Panc1 (cell line): ENCODE measurements around the gene AP4B1. TPM values are rescaled to one million over a fixed set of nuclear protein-coding genes. Genes with fewer than 3 reads are reported as not detected.

Source experiments
- ATAC-seq: fragments of 200-7000 bp; cut with Tn5 transposase; 2 replicates; pipeline ENCODE4 v1.9.1; 2020; ENCODE audit warnings: mild to moderate bottlenecking, moderate library complexity
- BruUV-seq: library from RNA; stranded (reverse); fragments of 400-500 nt; replicated peaks from 2 replicates; lab custom pipeline; 2021; lab: Mats Ljungman, UMichigan
- CTCF ChIA-PET: fragments of 300-600 bp; sonication (Branson Sonifier 250); formaldehyde crosslinking; loops from one replicate; lab custom pipeline; 2022; ENCODE audit warnings: antibody characterized with exemption; lab: Charles Lee
- POLR2A ChIA-PET: fragments of 300-600 bp; sonication (Branson Sonifier 250); formaldehyde crosslinking; loops from one replicate; lab custom pipeline; 2022; ENCODE audit warnings: antibody characterized with exemption; lab: Charles Lee
- DNase-seq: peaks from one replicate; pipeline ENCODE4 v3.0.0-alpha.2; 2010; ENCODE audit warnings: low read depth, low spot score
- H3K27ac ChIP-seq: 2 replicates; pipeline ENCODE4 v1.5.1; 2011; ENCODE audit warnings: mild to moderate bottlenecking, low read length, inconsistent platforms
- H3K27me3 ChIP-seq: fragments of 200-500 bp; sonication (Bioruptor generic); 2 replicates; pipeline ENCODE4 v1.6.0; 2014; ENCODE audit warnings: low read length, inconsistent platforms; ENCODE audit not compliant: control insufficient read depth, insufficient read depth
- H3K36me3 ChIP-seq: fragments of 200-500 bp; sonication (Bioruptor generic); 2 replicates; pipeline ENCODE4 v1.5.1; 2014; ENCODE audit warnings: inconsistent platforms, mild to moderate bottlenecking, low read length, moderate library complexity; ENCODE audit not compliant: control insufficient read depth, insufficient read depth
- H3K4me1 ChIP-seq: 2 replicates; pipeline ENCODE4 v1.5.1; 2011; ENCODE audit warnings: inconsistent platforms, mild to moderate bottlenecking, low read length, moderate library complexity; ENCODE audit not compliant: control insufficient read depth, insufficient read depth
- H3K4me3 ChIP-seq, 2 experiments: 2 replicates each; pipeline ENCODE4 v1.5.1; 2011 to 2012; ENCODE audit warnings: low read depth in 2 of 2, low read length in 2 of 2, mild to moderate bottlenecking in 2 of 2, inconsistent platforms in 1 of 2, moderate library complexity in 1 of 2
- H3K9me3 ChIP-seq: fragments of 200-500 bp; sonication (Bioruptor generic); 2 replicates; pipeline ENCODE4 v1.5.1; 2014; ENCODE audit warnings: low read depth, mild to moderate bottlenecking, inconsistent platforms, low read length, moderate library complexity; ENCODE audit not compliant: control insufficient read depth, insufficient read depth
- CTCF ChIP-seq: fragments of 450-650 bp; IDR thresholded peaks from 2 replicates; pipeline ENCODE4 v1.5.1; 2017; ENCODE audit warnings: mild to moderate bottlenecking
- POLR2AphosphoS5 ChIP-seq: IDR thresholded peaks from 2 replicates; pipeline ENCODE4 v1.6.1; 2012; ENCODE audit warnings: mild to moderate bottlenecking, low read depth, low read length, moderate library complexity
- REST ChIP-seq, 2 experiments: IDR thresholded peaks; 2 replicates each; pipeline ENCODE4 v1.6.1; 2011 to 2012; ENCODE audit warnings: low read depth in 2 of 2, control low read depth in 1 of 2, low read length in 1 of 2, mild to moderate bottlenecking in 1 of 2, moderate library complexity in 1 of 2; ENCODE audit not compliant: insufficient read depth in 1 of 2
- SIN3A ChIP-seq: IDR thresholded peaks from 2 replicates; pipeline ENCODE4 v1.6.1; 2012; ENCODE audit warnings: low read depth, mild to moderate bottlenecking, low read length, moderate library complexity, borderline replicate concordance; ENCODE audit not compliant: insufficient read depth
- TCF7L2 ChIP-seq: IDR thresholded peaks from 2 replicates; pipeline ENCODE4 v1.6.1; 2011; ENCODE audit warnings: mild to moderate bottlenecking, low read depth, low read length, inconsistent platforms
- in situ Hi-C: cut with HindIII; loops from 2 replicates; pipeline ENCODE4 v1.10.0; 2016; ENCODE audit warnings: low sequenced_read_pairs, low pct_unique_long_range_greater_than_20kb
- intact Hi-C: fragments of 100-400 bp; cut with micrococcal nuclease; formaldehyde crosslinking; loops from one replicate; pipeline ENCODE4 v1.10.0; 2022; ENCODE audit not compliant: unreplicated experiment
- total RNA-seq: library from RNA; stranded (reverse); gene quantifications from one replicate; pipeline ENCODE4 v1.2.1, GENCODE V29; 2021; ENCODE audit not compliant: unreplicated experiment

Gene AP4B1
- total RNA-seq, 1 experiment from 2014 or later = 14.2 TPM

DNA sequence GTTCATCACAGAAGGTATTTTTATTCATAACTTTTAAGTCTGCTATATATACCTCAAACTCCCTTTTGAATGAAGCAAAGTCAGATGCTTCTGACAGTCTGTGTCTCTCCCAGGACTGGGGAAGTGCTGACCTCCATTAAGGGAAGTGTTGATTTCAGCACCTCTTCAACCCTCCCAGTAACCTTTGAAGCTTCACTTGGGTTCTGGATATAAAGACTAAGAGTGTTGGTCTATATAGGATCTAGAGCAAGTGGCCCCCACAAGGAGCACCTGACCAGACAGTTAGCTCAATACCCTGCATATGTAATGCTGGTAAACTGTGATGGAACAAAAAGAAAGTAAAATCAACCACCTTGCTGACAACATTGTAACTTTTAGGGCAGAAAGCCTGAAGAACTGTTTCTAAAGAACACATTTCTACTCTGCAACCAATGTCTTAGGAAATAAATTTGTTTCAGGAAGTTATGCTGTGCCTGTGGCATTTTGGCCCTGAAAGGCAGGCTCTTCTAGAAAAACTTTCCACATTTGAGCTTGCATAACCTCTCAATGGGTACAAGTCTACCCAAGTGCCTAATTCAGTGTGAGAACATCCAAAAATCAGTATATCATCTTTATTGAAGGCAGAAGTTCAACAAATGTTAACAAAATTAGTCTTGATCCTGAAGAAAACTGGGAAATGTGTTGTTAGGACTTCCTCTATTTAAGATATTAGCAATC, 32.2 kb downstream of the AP4B1 start:
- no peak for ATAC-seq
- H3K36me3 ChIP-seq = no peaks in the 10 kb centered on the region
- ChIA-PET CTCF (no interaction called here), POLR2A (no interaction called here)
- no peaks in the 10 kb centered on the region for H3K4me1 ChIP-seq
- H3K9me3 ChIP-seq = no peaks in the 10 kb centered on the region
- DNase-seq = no peak
- H3K27ac ChIP-seq = no peak overlapping the region
- TF ChIP-seq SIN3A = no peak
- intact Hi-C loops = no loop called here
- in situ Hi-C loops = no loop called here
- H3K4me3 ChIP-seq = no peak overlapping the region
- no peaks in the 10 kb centered on the region for H3K27me3 ChIP-seq
- no TSS peak for BruUV-seq

- in situ Hi-C loops = no loop called here
- no peaks in the 10 kb centered on the region for H3K4me1 ChIP-seq
- H3K36me3 ChIP-seq = no peaks in the 10 kb centered on the region
- POLR2A ChIA-PET = no interaction called here
- H3K4me3 ChIP-seq = no peak within 1 kb of the TSS
- H3K9me3 ChIP-seq = no peaks in the 10 kb centered on the region
- H3K27me3 ChIP-seq = no peaks in the 10 kb centered on the region
- ATAC-seq (no peak), DNase-seq (no peak)
- BruUV-seq = no TSS peak
- H3K27ac ChIP-seq = no peak within 1 kb of the TSS
- CTCF ChIA-PET = no interaction called here
- intact Hi-C loops = no loop called here
- no peak for TF ChIP-seq REST (IDR thresholded peaks at IDR 0.05; ENCODE audit: insufficient read depth in 1 of 2, low read depth in 2 of 2, low read length in 1 of 2)
- no peak for TF ChIP-seq SIN3A
These were observed 32.9 kb downstream of the AP4B1 start, which contains the start of gene PTPN22 for GRCh38 chr1:113871597-113872113. Gene PTPN22 (minus strand): TSS chr1:113871712.

GRCh38 chr1:113870778-113871177, 33.8 kb downstream of the AP4B1 start:
- ChIA-PET POLR2A (no interaction called here), CTCF (no interaction called here)
- BruUV-seq = no TSS peak
- no peak overlapping the region for H3K4me3 ChIP-seq
- in situ Hi-C loops (no loop called here), intact Hi-C loops (no loop called here)
- no peaks in the 10 kb centered on the region for H3K36me3 ChIP-seq
- ATAC-seq (no peak), DNase-seq (no peak)
- TF ChIP-seq CTCF (no peak), TCF7L2 (no peak), POLR2AphosphoS5 (no peak), REST (IDR thresholded peaks at IDR 0.05; ENCODE audit: insufficient read depth in 1 of 2, low read depth in 2 of 2, low read length in 1 of 2) (no peak), SIN3A (no peak)
- H3K9me3 ChIP-seq = no peaks in the 10 kb centered on the region
- H3K27ac ChIP-seq = no peak overlapping the region
- H3K27me3 ChIP-seq = no peaks in the 10 kb centered on the region
- H3K4me1 ChIP-seq = no peaks in the 10 kb centered on the region
